CD14-positive monocyte (primary cell): ENCODE results near the gene STK4. TPM values are rescaled to one million over a fixed set of nuclear protein-coding genes. Genes with fewer than 3 reads are reported as not detected.

Experiments
- DNase-seq, 3 donors: peaks; one replicate each; pipeline ENCODE4 v3.0.0-alpha.2; 2011 to 2022
- H2AFZ ChIP-seq: 2 replicates; pipeline ENCODE4 v1.6.0; 2012; ENCODE audit warnings: mild to moderate bottlenecking, low read depth, low read length, inconsistent platforms; ENCODE audit not compliant: insufficient read depth, poor library complexity, severe bottlenecking
- H3K27ac ChIP-seq, 2 donors: 1 replicate in 1 of 2; 2 replicates in 1 of 2; pipeline ENCODE4 v1.5.1; 2012 to 2013; ENCODE audit warnings: low read length in 2 of 2, control low read depth in 1 of 2, inconsistent platforms in 1 of 2, low read depth in 1 of 2, mild to moderate bottlenecking in 1 of 2
- H3K27me3 ChIP-seq, 2 donors: one replicate each; pipeline versions ENCODE4 v1.6.0 to v1.6.1; 2011 to 2013; ENCODE audit warnings: low read length in 2 of 2; ENCODE audit not compliant: control insufficient read depth in 2 of 2, insufficient read depth in 2 of 2
- H3K36me3 ChIP-seq, 2 donors: replicated peaks in 1 of 2; 1 replicate in 1 of 2; 2 replicates in 1 of 2; pipeline versions ENCODE4 v1.5.1 to v1.6.1; 2012 to 2013; ENCODE audit warnings: low read length in 2 of 2, control low read depth in 1 of 2, inconsistent platforms in 1 of 2, mild to moderate bottlenecking in 1 of 2; ENCODE audit not compliant: insufficient read depth in 2 of 2, control insufficient read depth in 1 of 2
- H3K4me1 ChIP-seq, 2 donors: 1 replicate in 1 of 2; 2 replicates in 1 of 2; pipeline versions ENCODE4 v1.5.1 to v1.6.1; 2012 to 2013; ENCODE audit warnings: low read length in 2 of 2, control low read depth in 1 of 2, inconsistent platforms in 1 of 2, mild to moderate bottlenecking in 1 of 2, moderate library complexity in 1 of 2; ENCODE audit not compliant: insufficient read depth in 2 of 2, control insufficient read depth in 1 of 2
- H3K4me2 ChIP-seq: replicated peaks from 2 replicates; pipeline ENCODE3; 2012; ENCODE audit warnings: low read length, moderate library complexity, mild to moderate bottlenecking; ENCODE audit not compliant: poor library complexity, severe bottlenecking; ENCODE audit errors: extremely low read depth
- H3K4me3 ChIP-seq, 3 experiments: fragments of 200-600 bp in 1 of 3; sonication (generic) in 1 of 3; replicated peaks in 1 of 3; 1 replicate in 2 of 3; 2 replicates in 1 of 3; pipeline ENCODE4 v1.5.1; 2011 to 2013; ENCODE audit warnings: low read length in 3 of 3, mild to moderate bottlenecking in 3 of 3, control low read depth in 2 of 3, low read depth in 2 of 3, inconsistent platforms in 1 of 3, moderate library complexity in 1 of 3
- H3K79me2 ChIP-seq: 2 replicates; pipeline ENCODE4 v1.6.0; 2012; ENCODE audit warnings: mild to moderate bottlenecking, control low read depth, inconsistent platforms, low read length, moderate library complexity; ENCODE audit not compliant: insufficient read depth
- H3K9ac ChIP-seq: 2 replicates; pipeline ENCODE4 v1.6.0; 2017; ENCODE audit warnings: low read length, mild to moderate bottlenecking; ENCODE audit not compliant: insufficient read depth, poor library complexity, severe bottlenecking
- H3K9me3 ChIP-seq, 2 donors: replicated peaks in 1 of 2; 1 replicate in 1 of 2; 2 replicates in 1 of 2; pipeline versions ENCODE4 v1.5.1 to v1.6.1; 2012 to 2013; ENCODE audit warnings: low read length in 2 of 2, control low read depth in 1 of 2; ENCODE audit not compliant: control insufficient read depth in 1 of 2, insufficient read depth in 1 of 2
- H4K20me1 ChIP-seq: 2 replicates; pipeline ENCODE4 v1.6.0; 2012; ENCODE audit warnings: mild to moderate bottlenecking, low read length, control low read depth, moderate library complexity; ENCODE audit not compliant: insufficient read depth
- H3K27ac Mint-ChIP-seq, 7 donors: one replicate each; pipeline ENCODE4 v1.8.0; 2020; ENCODE audit warnings: mild to moderate bottlenecking in 7 of 7, mixed read lengths in 7 of 7, moderate library complexity in 6 of 7, inconsistent platforms in 2 of 7
- H3K27me3 Mint-ChIP-seq, 3 donors: one replicate each; pipeline ENCODE4 v1.8.0; 2021 to 2022; ENCODE audit warnings: low read depth in 3 of 3, mild to moderate bottlenecking in 3 of 3, mixed read lengths in 3 of 3, moderate library complexity in 3 of 3, inconsistent platforms in 1 of 3
- H3K36me3 Mint-ChIP-seq, 2 donors: one replicate each; pipeline ENCODE4 v1.8.0; 2020; ENCODE audit warnings: mixed read lengths in 2 of 2, inconsistent platforms in 1 of 2, mild to moderate bottlenecking in 1 of 2
- H3K4me1 Mint-ChIP-seq: one replicate; pipeline ENCODE4 v1.8.0; 2020; ENCODE audit warnings: mild to moderate bottlenecking, mixed read lengths
- H3K4me3 Mint-ChIP-seq, 2 donors: one replicate each; pipeline ENCODE4 v1.8.0; 2020; ENCODE audit warnings: mild to moderate bottlenecking in 2 of 2, mixed read lengths in 2 of 2, moderate library complexity in 1 of 2
- H3K9me3 Mint-ChIP-seq, 7 donors: one replicate each; pipeline ENCODE4 v1.8.0; 2020 to 2022; ENCODE audit warnings: mixed read lengths in 7 of 7, mild to moderate bottlenecking in 6 of 7, moderate library complexity in 6 of 7, inconsistent platforms in 2 of 7
- CTCF ChIP-seq: fragments of 200-600 bp; IDR thresholded peaks from one replicate; pipeline ENCODE4 v1.8.0; 2022; ENCODE audit warnings: antibody characterized with exemption, mild to moderate bottlenecking
- WGBS: methylation state at CpG from one replicate; pipeline ENCODE4 v1.1.5; 2013; ENCODE audit warnings: missing lambda C conversion rate; ENCODE audit not compliant: insufficient coverage; 5-methylcytosine and 5-hydroxymethylcytosine counted together
- intact Hi-C, 2 donors: fragments of 100-400 bp; cut with micrococcal nuclease; formaldehyde crosslinking; loops; one replicate each; pipeline versions ENCODE4 v1.15.0 to v1.15.1; 2023
- polyA plus RNA-seq, 3 donors: library from polyadenylated mRNA; depleted of rRNA in 1 of 3; unstranded in 2 of 3; stranded (reverse) in 1 of 3; fragments of 300-500 nt in 2 of 3; fragments of >200 nt in 1 of 3; fragmentation: Illumina TruSeq in 2 of 3; gene quantifications; 1 replicate in 2 of 3; 2 replicates in 1 of 3; pipeline ENCODE4 v1.2.3, GENCODE V29; 2012 to 2021

Gene STK4
- polyA plus RNA-seq, 3 donors, result 53.0 to 123 (median 69.9) TPM

GRCh38 chr20:45113865-45114264, 147.6 kb downstream of the STK4 start:
- intact Hi-C loops, result no loop called here
- no peaks in the 10 kb centered on the region for H3K27me3 ChIP-seq
- no peaks in the 10 kb centered on the region for H3K4me1 ChIP-seq

GRCh38 chr20:45114465-45115385, 148.4 kb downstream of the STK4 start, which contains the start of gene WFDC5:
TSS of gene WFDC5 (minus strand) at chr20:45115174. CDS start at chr20:45115083, 91 bp downstream.
- 68% methylated on average over 13 of the region's 16 CpGs for WGBS
- H2AFZ ChIP-seq, result peak within 1 kb of the TSS; percentile 42

More at GRCh38 chr20:45113865-45114264, 147.6 kb downstream of the STK4 start:
- Mint-ChIP-seq H3K27ac (no peak overlapping the region), H3K4me1 (no peaks in the 10 kb centered on the region), H3K9me3 (no peaks in the 10 kb centered on the region), H3K4me3 (no peak overlapping the region), H3K36me3 (no peaks in the 10 kb centered on the region), H3K27me3 (peaks cover 11 to 21% (median 13%) of the 10 kb centered on the region in 3 donors)
- TF ChIP-seq CTCF, result no peak
- no peaks in the 10 kb centered on the region for H3K79me2 ChIP-seq
- no peak overlapping the region for H3K9ac ChIP-seq
- 100% methylated on average over 1 of the region's 3 CpGs for WGBS
- no peak overlapping the region for H3K27ac ChIP-seq
- no peak overlapping the region for H3K4me3 ChIP-seq
- H4K20me1 ChIP-seq, result no peaks in the 10 kb centered on the region
- no peak for DNase-seq
- H3K36me3 ChIP-seq, result no peaks in the 10 kb centered on the region
- H3K4me2 ChIP-seq, result no peak overlapping the region
- no peaks in the 10 kb centered on the region for H3K9me3 ChIP-seq
- no peak overlapping the region for H2AFZ ChIP-seq

More at GRCh38 chr20:45114465-45115385, 148.4 kb downstream of the STK4 start, which contains the start of gene WFDC5:
- Histone ChIP-seq H3K4me3 (no peak within 1 kb of the TSS), H4K20me1 (no peaks in the 10 kb centered on the region), H3K27me3 (no peaks in the 10 kb centered on the region), H3K9me3 (no peaks in the 10 kb centered on the region), H3K36me3 (no peaks in the 10 kb centered on the region), H3K9ac (no peak within 1 kb of the TSS), H3K79me2 (no peaks in the 10 kb centered on the region), H3K4me1 (no peaks in the 10 kb centered on the region), H3K4me2 (no peak within 1 kb of the TSS), H3K27ac (no peak within 1 kb of the TSS)
- no peak within 1 kb of the TSS for H3K4me3 Mint-ChIP-seq
- H3K27me3 Mint-ChIP-seq, result peaks cover 11 to 27% (median 16%) of the 10 kb centered on the region in 3 donors
- no peak within 1 kb of the TSS for H3K27ac Mint-ChIP-seq
- TF ChIP-seq CTCF, result no peak
- H3K36me3 Mint-ChIP-seq, result no peaks in the 10 kb centered on the region
- DNase-seq, result no peak
- H3K4me1 Mint-ChIP-seq, result no peaks in the 10 kb centered on the region
- H3K9me3 Mint-ChIP-seq, result no peaks in the 10 kb centered on the region
- intact Hi-C loops, result no loop called here
